Measurements from ENCODE around the gene PPP3R1. TPM values are rescaled to one million over a fixed set of nuclear protein-coding genes. Genes with fewer than 3 reads are reported as not detected.

The PPP3R1 gene
- total and polyA plus RNA-seq, 2 of the 4 experiments (the other 2 are of a cell fraction) = 9.1 to 17.3 TPM

DNA sequence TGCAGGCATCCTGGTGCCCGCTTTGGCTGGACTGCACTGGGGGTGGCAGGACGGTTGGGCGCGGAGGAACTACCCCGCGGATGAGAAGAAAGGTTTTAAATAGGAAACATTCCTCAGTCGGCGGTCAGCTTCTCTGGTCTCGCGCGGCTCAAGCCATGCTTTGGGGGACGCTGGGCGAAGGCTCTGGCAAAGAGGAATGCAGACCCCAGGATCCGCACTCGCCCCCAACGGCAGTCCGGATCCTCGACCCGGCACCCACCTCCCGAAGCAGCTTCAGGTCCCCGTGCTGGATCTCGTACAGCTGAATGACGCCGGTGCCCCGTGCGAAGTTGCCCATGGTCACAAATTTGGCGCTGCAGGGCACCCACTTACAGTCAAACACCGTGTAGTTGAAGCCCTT lies 95.3 kb downstream of the PPP3R1 start:
- peak; percentile 30 for ATAC-seq (ENCODE audit: low read depth)
- H3K9me1 ChIP-seq (ENCODE audit: insufficient read depth, low read length) = no peaks in the 10 kb centered on the region
- peak overlapping the region; percentile 98 for H3K23ac ChIP-seq (ENCODE audit: low read depth, low read length)
- in situ Hi-C loops (cut with MboI; ENCODE audit: low sequenced_read_pairs) (no loop called here), intact Hi-C loops (cut with micrococcal nuclease) (loop anchor here (1.0 to 5.0 kb wide), 2 partner anchors 35 to 95 kb away; partner anchors contain the start of gene PPP3R1), dilution Hi-C loops (cut with HindIII; ENCODE audit: low sequenced_read_pairs, unreplicated experiment) (no loop called here)
- H3K4me3 ChIP-seq (ENCODE audit: insufficient read depth, low read depth, low read length) = peak overlapping the region; percentile 75
- H2AFZ ChIP-seq (replicated peaks; ENCODE audit: low read length, poor library complexity) = peak overlapping the region; percentile 98
- H2AK9ac ChIP-seq (replicated peaks; ENCODE audit: low read depth, low read length, poor library complexity) = peak overlapping the region; percentile 97
- peaks cover 10 to 47% of the 10 kb centered on the region in 2 experiments for H3K79me1 ChIP-seq (ENCODE audit: low read depth in 1 of 2, low read length in 2 of 2)
- no peaks in the 10 kb centered on the region for H3K9me3 ChIP-seq (ENCODE audit: control insufficient read depth, insufficient read depth, low read length)
- peak overlapping the region; percentile 47 for H4K91ac ChIP-seq (ENCODE audit: insufficient read depth, low read depth, low read length)
- peak overlapping the region; percentile 100 for H3K4ac ChIP-seq (ENCODE audit: low read depth, low read length)
- no peak overlapping the region for H2BK15ac ChIP-seq (ENCODE audit: low read depth, low read length)
- BruUV-seq (replicated peaks) = TSS peak; percentile 20
- H3K27ac ChIP-seq (ENCODE audit: insufficient read depth, low read length) = peak overlapping the region; percentile 89
- no peaks in the 10 kb centered on the region for H4K20me1 ChIP-seq (ENCODE audit: insufficient read depth, low read length)
- TF ChIP-seq BHLHE40 (IDR thresholded peaks at IDR 0.05; ENCODE audit: low read depth, low read length) = peak; percentile 23; the same call in 1 of the 2 replicates
- no peak for TF ChIP-seq RFX5 (IDR thresholded peaks at IDR 0.05; ENCODE audit: low read depth, low read length)
- TF ChIP-seq SMC3 (IDR thresholded peaks at IDR 0.05; ENCODE audit: low read depth, low read length) = no peak
- no peak for TF ChIP-seq NFE2L2 (IDR thresholded peaks at IDR 0.05; ENCODE audit: low read depth, low read length)
- TF ChIP-seq MAZ (IDR thresholded peaks at IDR 0.05; ENCODE audit: borderline replicate concordance, low read depth, low read length) = no peak
- TF ChIP-seq MXI1 (IDR thresholded peaks at IDR 0.05; ENCODE audit: borderline replicate concordance, low read depth, low read length) = peak; percentile 23; the same call in 1 of the 2 replicates
- peak overlapping the region; percentile 76 for H3K56ac ChIP-seq (ENCODE audit: extremely low read depth, insufficient read depth, low read length)
- no peaks in the 10 kb centered on the region for H3K27me3 ChIP-seq (ENCODE audit: control insufficient read depth, insufficient read depth, low read length)
- no peak overlapping the region for H2BK20ac ChIP-seq (ENCODE audit: low read depth, low read length)
- peak; percentile 16 for DNase-seq
- H4K5ac ChIP-seq (ENCODE audit: low read depth, low read length) = peak overlapping the region; percentile 74
- H3K36me3 ChIP-seq (ENCODE audit: control insufficient read depth, insufficient read depth, low read length) = no peaks in the 10 kb centered on the region; the same call in 1 of the 2 replicates
- peak overlapping the region; percentile 93 for H3K9ac ChIP-seq (ENCODE audit: low read depth, low read length)
- H3K4me1 ChIP-seq (ENCODE audit: control insufficient read depth, insufficient read depth, low read length) = no peaks in the 10 kb centered on the region
- H3K14ac ChIP-seq (replicated peaks; ENCODE audit: low read depth, low read length) = peak overlapping the region; percentile 57
- H2AK5ac ChIP-seq (ENCODE audit: low read depth, low read length) = peak overlapping the region; percentile 94; the same call in 1 of the 2 replicates
- ChIA-PET CTCF (interaction anchor here (0.7 to 1.4 kb wide), 3 partner anchors 11 to 126 kb away, joined by 4 to 6 read pairs (median 6); no protein-coding TSS in a partner anchor), POLR2A (ENCODE audit: unreplicated experiment) (no interaction called here)
- H2BK5ac ChIP-seq (ENCODE audit: low read depth, low read length, poor library complexity, severe bottlenecking) = peak overlapping the region; percentile 99
- 0% methylated on average over 9 of the region's 28 CpGs; no CpG with 5 or more reads in 1 of the 2 experiments for WGBS, 2 experiments (ENCODE audit: extremely low coverage in 2 of 2, insufficient read length in 1 of 2)
- H3K18ac ChIP-seq (ENCODE audit: low read depth, low read length) = peak overlapping the region; percentile 29; the same call in 1 of the 2 replicates
- H4K8ac ChIP-seq (ENCODE audit: low read depth in 2 of 2, low read length in 2 of 2) = peak overlapping the region; percentile 56 to 96
- H3K4me2 ChIP-seq (ENCODE audit: low read depth, low read length) = peak overlapping the region; percentile 98
- H2BK120ac ChIP-seq (ENCODE audit: low read depth, low read length) = peak overlapping the region; percentile 100; the same call in 1 of the 2 replicates
